ENCODE results near the gene USP15. TPM values are rescaled to one million over a fixed set of nuclear protein-coding genes. Genes with fewer than 3 reads are reported as not detected.

The USP15 gene
- polyA plus RNA-seq, 1 experiment = 21.9 TPM

GRCh38 chr12:62434494-62435302, 174.5 kb downstream of the USP15 start:
- ChIA-PET CTCF (interaction anchor here (0.7 to 5.1 kb wide), 17 partner anchors 9 to 634 kb away, joined by 3 to 97 read pairs (median 6); partner anchors contain the start of gene MON2), POLR2A (no interaction called here)
- Histone ChIP-seq H3K36me3 (ENCODE audit: control insufficient read depth, insufficient read depth, low read length) (no peaks in the 10 kb centered on the region), H3K4me3 (ENCODE audit: low read depth, low read length) (peak overlapping the region; percentile 45), H3K27me3 (ENCODE audit: control insufficient read depth, insufficient read depth, low read length) (peaks cover 13% of the 10 kb centered on the region)
- DNase-seq (ENCODE audit: low read depth) = no peak
- TF ChIP-seq CTCF (IDR thresholded peaks at IDR 0.05; ENCODE audit: insufficient read depth, low read depth, low read length) = no peak

- CTCF ChIA-PET = interaction anchor here (0.7 to 5.1 kb wide), 22 partner anchors 9 to 633 kb away, joined by 3 to 97 read pairs (median 6); partner anchors contain the start of gene MON2
- H3K4me3 ChIP-seq (ENCODE audit: low read depth, low read length) = peak overlapping the region; percentile 45
- DNase-seq (ENCODE audit: low read depth) = no peak
- H3K36me3 ChIP-seq (ENCODE audit: control insufficient read depth, insufficient read depth, low read length) = no peaks in the 10 kb centered on the region
- H3K27me3 ChIP-seq (ENCODE audit: control insufficient read depth, insufficient read depth, low read length) = peaks cover 9% of the 10 kb centered on the region; the same call in 1 of the 2 replicates
- POLR2A ChIA-PET = no interaction called here
- TF ChIP-seq CTCF (IDR thresholded peaks at IDR 0.05; ENCODE audit: insufficient read depth, low read depth, low read length) = peak; percentile 77
Measured at GRCh38 chr12:62435303-62436163, 175.3 kb downstream of the USP15 start.

- DNase-seq (ENCODE audit: low read depth) = no peak
- no peak for TF ChIP-seq CTCF (IDR thresholded peaks at IDR 0.05; ENCODE audit: insufficient read depth, low read depth, low read length)
- Histone ChIP-seq H3K27me3 (ENCODE audit: control insufficient read depth, insufficient read depth, low read length) (peaks cover 9% of the 10 kb centered on the region; the same call in 1 of the 2 replicates), H3K4me3 (ENCODE audit: low read depth, low read length) (no peak overlapping the region), H3K36me3 (ENCODE audit: control insufficient read depth, insufficient read depth, low read length) (no peaks in the 10 kb centered on the region)
- POLR2A ChIA-PET = no interaction called here
- CTCF ChIA-PET = interaction anchor here (0.6 to 5.1 kb wide), 16 partner anchors 10 to 632 kb away, joined by 3 to 97 read pairs (median 5); partner anchors contain the start of gene MON2
Measured at GRCh38 chr12:62436164-62436503, 175.9 kb downstream of the USP15 start.

- POLR2A ChIA-PET = interaction anchor here (0.6 kb wide), 1 partner anchor 143 kb away, joined by 5 read pairs; no protein-coding TSS in a partner anchor
- TF ChIP-seq CTCF (IDR thresholded peaks at IDR 0.05; ENCODE audit: insufficient read depth, low read depth, low read length) = peak; percentile 64
- CTCF ChIA-PET = interaction anchor here (0.7 to 5.1 kb wide), 26 partner anchors 8 to 641 kb away, joined by 3 to 97 read pairs (median 4); partner anchors contain the start of genes MON2 and USP15
- no peak for DNase-seq (ENCODE audit: low read depth)
- peaks cover 5% of the 10 kb centered on the region; the same call in 1 of the 2 replicates for H3K27me3 ChIP-seq (ENCODE audit: control insufficient read depth, insufficient read depth, low read length)
- no peak overlapping the region for H3K4me3 ChIP-seq (ENCODE audit: low read depth, low read length)
- H3K36me3 ChIP-seq (ENCODE audit: control insufficient read depth, insufficient read depth, low read length) = no peaks in the 10 kb centered on the region
Measured at GRCh38 chr12:62438098-62438692, 178.0 kb downstream of the USP15 start.
